Activated CD8-positive, alpha-beta T cell treated with anti-CD3 and anti-CD28 coated beads for 36 hours (primary cell): ENCODE results near the gene MT1H. TPM values are rescaled to one million over a fixed set of nuclear protein-coding genes. Genes with fewer than 3 reads are reported as not detected.
A peak's percentile ranks its signal among the peaks of the same experiment; 100 is the strongest.
"Not testable (repeated sequence)": the region's sequence is repeated elsewhere in the genome, so short reads cannot be mapped to it uniquely, and the experiment has no call there.

Experiments
- ATAC-seq: fragments of 200-7000 bp; cut with Tn5 transposase; one replicate; pipeline ENCODE4 v1.10.0; 2021; ENCODE audit warnings: mild to moderate bottlenecking, moderate library complexity
- CTCF ChIA-PET: fragments of 350-600 bp; sonication (Branson Sonifier 250); formaldehyde crosslinking; loops from one replicate; lab custom pipeline; 2021; ENCODE audit warnings: antibody characterized with exemption; lab: Charles Lee
- POLR2A ChIA-PET: fragments of 350-600 bp; sonication (Branson Sonifier 250); formaldehyde crosslinking; loops from one replicate; lab custom pipeline; 2021; ENCODE audit warnings: antibody characterized with exemption; lab: Charles Lee
- DNase-seq: peaks from one replicate; pipeline ENCODE4 v3.0.0-alpha.2; 2020
- H3K27ac Mint-ChIP-seq: one replicate; pipeline ENCODE4 v1.8.0; 2021; ENCODE audit warnings: mild to moderate bottlenecking, mixed read lengths
- H3K27me3 Mint-ChIP-seq: one replicate; pipeline ENCODE4 v1.8.0; 2021; ENCODE audit warnings: mixed read lengths
- H3K36me3 Mint-ChIP-seq: one replicate; pipeline ENCODE4 v1.8.0; 2021; ENCODE audit warnings: low read depth, mixed read lengths
- H3K4me1 Mint-ChIP-seq: one replicate; pipeline ENCODE4 v1.8.0; 2021; ENCODE audit warnings: low read depth, mixed read lengths
- H3K4me3 Mint-ChIP-seq: one replicate; pipeline ENCODE4 v1.8.0; 2021; ENCODE audit warnings: mild to moderate bottlenecking, moderate library complexity, mixed read lengths
- H3K9me3 Mint-ChIP-seq: one replicate; pipeline ENCODE4 v1.8.0; 2021; ENCODE audit warnings: mixed read lengths
- intact Hi-C: fragments of 100-400 bp; cut with micrococcal nuclease; formaldehyde crosslinking; loops from one replicate; pipeline ENCODE4 v1.10.0; 2022
- total RNA-seq, 2 experiments: library from RNA; stranded (reverse); gene quantifications; one replicate each; pipeline ENCODE4 v1.2.3, GENCODE V29; 2021
- TF ChIP-seq, protein P1 (sequence below): fragments of 200-600 bp; IDR thresholded peaks from one replicate; pipeline ENCODE4 v1.8.0; 2022; ENCODE audit warnings: antibody characterized with exemption, mild to moderate bottlenecking

The MT1H gene
- total RNA-seq, 2 experiments from 2014 or later, result 2.3 to 2.7 TPM

- Mint-ChIP-seq H3K36me3 (no peaks in the 10 kb centered on the region), H3K27me3 (peaks cover 33% of the 10 kb centered on the region), H3K4me1 (peaks cover 28% of the 10 kb centered on the region), H3K9me3 (no peaks in the 10 kb centered on the region), H3K4me3 (no peak overlapping the region), H3K27ac (no peak overlapping the region)
- intact Hi-C loops, result no loop called here
- TF ChIP-seq, protein P1, sequence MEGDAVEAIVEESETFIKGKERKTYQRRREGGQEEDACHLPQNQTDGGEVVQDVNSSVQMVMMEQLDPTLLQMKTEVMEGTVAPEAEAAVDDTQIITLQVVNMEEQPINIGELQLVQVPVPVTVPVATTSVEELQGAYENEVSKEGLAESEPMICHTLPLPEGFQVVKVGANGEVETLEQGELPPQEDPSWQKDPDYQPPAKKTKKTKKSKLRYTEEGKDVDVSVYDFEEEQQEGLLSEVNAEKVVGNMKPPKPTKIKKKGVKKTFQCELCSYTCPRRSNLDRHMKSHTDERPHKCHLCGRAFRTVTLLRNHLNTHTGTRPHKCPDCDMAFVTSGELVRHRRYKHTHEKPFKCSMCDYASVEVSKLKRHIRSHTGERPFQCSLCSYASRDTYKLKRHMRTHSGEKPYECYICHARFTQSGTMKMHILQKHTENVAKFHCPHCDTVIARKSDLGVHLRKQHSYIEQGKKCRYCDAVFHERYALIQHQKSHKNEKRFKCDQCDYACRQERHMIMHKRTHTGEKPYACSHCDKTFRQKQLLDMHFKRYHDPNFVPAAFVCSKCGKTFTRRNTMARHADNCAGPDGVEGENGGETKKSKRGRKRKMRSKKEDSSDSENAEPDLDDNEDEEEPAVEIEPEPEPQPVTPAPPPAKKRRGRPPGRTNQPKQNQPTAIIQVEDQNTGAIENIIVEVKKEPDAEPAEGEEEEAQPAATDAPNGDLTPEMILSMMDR, result peak; percentile 69
- DNase-seq, result peak; percentile 59
- ChIA-PET POLR2A (no interaction called here), CTCF (interaction anchor here (0.9 to 2.3 kb wide), 11 partner anchors 9 to 160 kb away, joined by 3 to 15 read pairs (median 4); partner anchors contain the start of gene MT1X)
- peak; percentile 34 for ATAC-seq
These were observed 4.3 kb downstream of the MT1H start for GRCh38 chr16:56673921-56674320.

DNA sequence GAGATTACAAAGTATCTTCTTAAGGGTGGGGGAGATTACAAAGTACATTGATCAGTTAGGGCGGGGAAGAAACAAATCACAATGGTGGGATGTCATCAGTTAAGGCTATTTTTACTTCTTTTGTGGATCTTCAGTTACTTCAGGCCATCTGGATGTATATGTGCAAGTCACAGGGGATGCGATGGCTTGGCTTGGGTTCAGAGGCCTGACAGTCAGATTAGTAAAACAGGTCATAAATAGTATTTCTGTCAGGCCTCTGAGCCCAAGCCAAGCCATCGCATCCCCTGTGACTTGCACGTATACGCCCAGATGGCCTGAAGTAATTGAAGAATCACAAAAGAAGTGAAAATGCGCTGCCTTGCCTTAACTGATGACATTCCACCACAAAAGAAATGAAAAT is 5.0 kb downstream of the MT1H start:
- intact Hi-C loops, H3K27ac Mint-ChIP-seq, H3K4me3 Mint-ChIP-seq, ATAC-seq, H3K36me3 Mint-ChIP-seq, DNase-seq, POLR2A ChIA-PET, H3K9me3 Mint-ChIP-seq: not testable (repeated sequence)
- Mint-ChIP-seq H3K4me1 (peaks cover 25% of the 10 kb centered on the region), H3K27me3 (peaks cover 26% of the 10 kb centered on the region)
- CTCF ChIA-PET, result interaction anchor here (1.1 to 2.3 kb wide), 5 partner anchors 8 to 161 kb away, joined by 3 to 11 read pairs (median 3); partner anchors contain the start of gene MT1X

DNA sequence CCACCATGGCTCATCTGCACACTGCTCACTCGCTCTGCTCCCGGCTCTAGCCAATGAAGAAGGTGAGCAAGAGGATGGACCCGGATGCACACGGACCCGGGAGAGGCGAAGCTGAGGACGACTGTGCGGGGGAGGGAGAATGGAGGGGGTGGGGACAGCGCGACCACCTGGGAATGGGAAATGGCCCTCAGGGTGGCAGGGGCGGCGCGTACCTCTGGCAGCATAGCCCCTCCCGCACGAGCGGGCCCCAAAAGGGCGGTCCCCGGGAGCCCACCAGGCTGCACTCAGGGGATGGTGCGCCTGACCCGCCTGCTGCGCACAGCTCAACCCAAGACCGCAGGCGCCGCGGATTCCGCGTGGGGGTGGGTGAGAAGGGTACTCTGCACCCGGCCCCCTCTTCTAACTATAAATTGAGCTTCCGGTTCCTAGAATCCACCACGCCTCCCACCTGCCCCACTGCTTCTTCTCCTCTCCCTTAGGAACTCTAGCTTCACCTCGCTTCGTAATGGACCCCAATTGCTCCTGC is 6.1 kb downstream of the MT1H start:
- Mint-ChIP-seq H3K4me1 (peaks cover 22% of the 10 kb centered on the region), H3K27me3 (peaks cover 15% of the 10 kb centered on the region), H3K9me3 (no peaks in the 10 kb centered on the region), H3K4me3 (peak overlapping the region; percentile 60), H3K36me3 (no peaks in the 10 kb centered on the region), H3K27ac (no peak overlapping the region)
- peak; percentile 85 for DNase-seq
- POLR2A ChIA-PET, result interaction anchor here (0.7 to 2.0 kb wide), 4 partner anchors 9 to 25 kb away, joined by 4 to 5 read pairs (median 4); no protein-coding TSS in a partner anchor
- TF ChIP-seq, protein P1, result no peak
- intact Hi-C loops, result no loop called here
- ATAC-seq, result peak; percentile 75
- CTCF ChIA-PET, result interaction anchor here (0.9 to 4.3 kb wide), 3 partner anchors 26 to 100 kb away, joined by 5 to 20 read pairs (median 6); no protein-coding TSS in a partner anchor

GRCh38 chr16:56677474-56677873 is 7.9 kb downstream of the MT1H start:
- no peak for ATAC-seq
- CTCF ChIA-PET, result interaction anchor here (1.3 to 4.3 kb wide), 2 partner anchors 25 to 35 kb away, joined by 4 to 20 read pairs; no protein-coding TSS in a partner anchor
- H3K4me3 Mint-ChIP-seq, result no peak overlapping the region
- POLR2A ChIA-PET, result interaction anchor here (1.1 to 2.0 kb wide), 4 partner anchors 8 to 109 kb away, joined by 3 to 4 read pairs (median 4); partner anchors contain the start of gene MT1G
- TF ChIP-seq, protein P1, result no peak
- peaks cover 2% of the 10 kb centered on the region for H3K27me3 Mint-ChIP-seq
- H3K36me3 Mint-ChIP-seq, result no peaks in the 10 kb centered on the region
- H3K9me3 Mint-ChIP-seq, result no peaks in the 10 kb centered on the region
- H3K4me1 Mint-ChIP-seq, result peaks cover 29% of the 10 kb centered on the region
- intact Hi-C loops, result no loop called here
- H3K27ac Mint-ChIP-seq, result no peak overlapping the region
- DNase-seq, result no peak

- Mint-ChIP-seq H3K36me3 (peaks cover 7% of the 10 kb centered on the region), H3K27me3 (peaks cover 1% of the 10 kb centered on the region), H3K27ac (no peak overlapping the region), H3K4me3 (no peak overlapping the region), H3K9me3 (no peaks in the 10 kb centered on the region), H3K4me1 (peaks cover 37% of the 10 kb centered on the region)
- no peak for DNase-seq
- TF ChIP-seq, protein P1, result no peak
- ChIA-PET POLR2A (no interaction called here), CTCF (interaction anchor here (4.3 kb wide), 1 partner anchor 23 kb away, joined by 20 read pairs; no protein-coding TSS in a partner anchor)
- intact Hi-C loops, result no loop called here
- no peak for ATAC-seq
These were observed 9.6 kb downstream of the MT1H start for GRCh38 chr16:56679078-56679730.
